A673 (cell line): ENCODE measurements around the gene SPSB1. TPM values are rescaled to one million over a fixed set of nuclear protein-coding genes. Genes with fewer than 3 reads are reported as not detected.

Experiments
- BruUV-seq: library from RNA; stranded (reverse); fragments of 400-500 nt; replicated peaks from 2 replicates; lab custom pipeline; 2021; lab: Mats Ljungman, UMichigan
- CTCF ChIA-PET: fragments of 300-600 bp; sonication (Branson Sonifier 250); formaldehyde crosslinking; loops from one replicate; lab custom pipeline; 2022; ENCODE audit warnings: antibody characterized with exemption; lab: Charles Lee
- POLR2A ChIA-PET: fragments of 300-600 bp; sonication (Branson Sonifier 250); formaldehyde crosslinking; loops from one replicate; lab custom pipeline; 2022; ENCODE audit warnings: antibody characterized with exemption; ENCODE audit not compliant: low non-redundant PET; lab: Charles Lee
- DNase-seq: peaks from one replicate; pipeline ENCODE4 v3.0.0-alpha.2; 2015; ENCODE audit warnings: low spot score
- H3K27ac ChIP-seq: fragments of 200-600 bp; sonication (generic); 2 replicates; pipeline ENCODE4 v1.5.1; 2016; ENCODE audit warnings: mixed run types, low read depth, mild to moderate bottlenecking, mixed read lengths, antibody characterized with exemption, low read length; ENCODE audit not compliant: poor library complexity, severe bottlenecking
- H3K27me3 ChIP-seq: fragments of 200-600 bp; sonication (generic); replicated peaks from 2 replicates; pipeline ENCODE4 v1.6.1; 2017; ENCODE audit warnings: mixed run types, low read depth, mild to moderate bottlenecking, mixed read lengths, antibody characterized with exemption, low read length; ENCODE audit not compliant: insufficient read depth, poor library complexity
- H3K36me3 ChIP-seq: fragments of 200-600 bp; sonication (generic); 2 replicates; pipeline ENCODE4 v1.6.1; 2016; ENCODE audit warnings: mixed run types, mild to moderate bottlenecking, mixed read lengths, antibody characterized with exemption, low read length; ENCODE audit not compliant: insufficient read depth, poor library complexity, severe bottlenecking
- H3K4me1 ChIP-seq: fragments of 200-600 bp; sonication (generic); 2 replicates; pipeline ENCODE4 v1.6.1; 2017; ENCODE audit warnings: mixed run types, mild to moderate bottlenecking, mixed read lengths, antibody characterized with exemption, low read length; ENCODE audit not compliant: insufficient read depth, poor library complexity, severe bottlenecking
- H3K4me3 ChIP-seq: fragments of 200-600 bp; sonication (generic); 2 replicates; pipeline ENCODE4 v1.5.1; 2016; ENCODE audit warnings: low read depth, mixed run types, mild to moderate bottlenecking, mixed read lengths, low read length; ENCODE audit not compliant: poor library complexity, severe bottlenecking
- H3K9me3 ChIP-seq: fragments of 200-600 bp; sonication (generic); 2 replicates; pipeline ENCODE4 v1.6.1; 2016; ENCODE audit warnings: mixed run types, low read depth, mild to moderate bottlenecking, mixed read lengths, antibody characterized with exemption, low read length; ENCODE audit not compliant: poor library complexity, severe bottlenecking
- EZH2 ChIP-seq: fragments of 200-600 bp; sonication (generic); IDR thresholded peaks from 2 replicates; pipeline ENCODE4 v1.6.1; 2017; ENCODE audit warnings: borderline replicate concordance, low read depth, mild to moderate bottlenecking, mixed read lengths, antibody characterized with exemption, low read length; ENCODE audit not compliant: poor library complexity, severe bottlenecking
- intact Hi-C: fragments of 100-400 bp; cut with micrococcal nuclease; formaldehyde crosslinking; loops from one replicate; pipeline ENCODE4 v1.10.0; 2022; ENCODE audit not compliant: unreplicated experiment
- total RNA-seq: library from RNA; stranded (reverse); gene quantifications from 2 replicates; pipeline ENCODE4 v1.2.3, GENCODE V29; 2021
- TF ChIP-seq, protein P1 (sequence below): fragments of 300-800, 200-600 bp; sonication (generic); conservative IDR thresholded peaks from 2 replicates; pipeline ENCODE4 v1.5.1; 2017; ENCODE audit warnings: low read depth, mild to moderate bottlenecking, antibody characterized with exemption, low read length, moderate library complexity, mixed read lengths

SPSB1 gene
- total RNA-seq, 1 experiment from 2014 or later: 11.8 TPM

GRCh38 chr1:9289090-9289534 lies 3.6 kb upstream of the SPSB1 start:
- DNase-seq: peak; percentile 78
- CTCF ChIA-PET: interaction anchor here (0.7 to 2.2 kb wide), 6 partner anchors 10 to 272 kb away, joined by 3 to 12 read pairs (median 5); no protein-coding TSS in a partner anchor
- BruUV-seq: no TSS peak
- TF ChIP-seq EZH2: no peak
- TF ChIP-seq, protein P1, sequence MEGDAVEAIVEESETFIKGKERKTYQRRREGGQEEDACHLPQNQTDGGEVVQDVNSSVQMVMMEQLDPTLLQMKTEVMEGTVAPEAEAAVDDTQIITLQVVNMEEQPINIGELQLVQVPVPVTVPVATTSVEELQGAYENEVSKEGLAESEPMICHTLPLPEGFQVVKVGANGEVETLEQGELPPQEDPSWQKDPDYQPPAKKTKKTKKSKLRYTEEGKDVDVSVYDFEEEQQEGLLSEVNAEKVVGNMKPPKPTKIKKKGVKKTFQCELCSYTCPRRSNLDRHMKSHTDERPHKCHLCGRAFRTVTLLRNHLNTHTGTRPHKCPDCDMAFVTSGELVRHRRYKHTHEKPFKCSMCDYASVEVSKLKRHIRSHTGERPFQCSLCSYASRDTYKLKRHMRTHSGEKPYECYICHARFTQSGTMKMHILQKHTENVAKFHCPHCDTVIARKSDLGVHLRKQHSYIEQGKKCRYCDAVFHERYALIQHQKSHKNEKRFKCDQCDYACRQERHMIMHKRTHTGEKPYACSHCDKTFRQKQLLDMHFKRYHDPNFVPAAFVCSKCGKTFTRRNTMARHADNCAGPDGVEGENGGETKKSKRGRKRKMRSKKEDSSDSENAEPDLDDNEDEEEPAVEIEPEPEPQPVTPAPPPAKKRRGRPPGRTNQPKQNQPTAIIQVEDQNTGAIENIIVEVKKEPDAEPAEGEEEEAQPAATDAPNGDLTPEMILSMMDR: peak; percentile 90
- Histone ChIP-seq H3K4me1 (peaks cover 11% of the 10 kb centered on the region), H3K27ac (no peak overlapping the region), H3K9me3 (peaks cover 15% of the 10 kb centered on the region), H3K4me3 (no peak overlapping the region), H3K27me3 (no peaks in the 10 kb centered on the region), H3K36me3 (no peaks in the 10 kb centered on the region)
- intact Hi-C loops: loop anchor here (1.0 kb wide), 1 partner anchor 202 kb away; no protein-coding TSS in a partner anchor
- POLR2A ChIA-PET: no interaction called here

DNA sequence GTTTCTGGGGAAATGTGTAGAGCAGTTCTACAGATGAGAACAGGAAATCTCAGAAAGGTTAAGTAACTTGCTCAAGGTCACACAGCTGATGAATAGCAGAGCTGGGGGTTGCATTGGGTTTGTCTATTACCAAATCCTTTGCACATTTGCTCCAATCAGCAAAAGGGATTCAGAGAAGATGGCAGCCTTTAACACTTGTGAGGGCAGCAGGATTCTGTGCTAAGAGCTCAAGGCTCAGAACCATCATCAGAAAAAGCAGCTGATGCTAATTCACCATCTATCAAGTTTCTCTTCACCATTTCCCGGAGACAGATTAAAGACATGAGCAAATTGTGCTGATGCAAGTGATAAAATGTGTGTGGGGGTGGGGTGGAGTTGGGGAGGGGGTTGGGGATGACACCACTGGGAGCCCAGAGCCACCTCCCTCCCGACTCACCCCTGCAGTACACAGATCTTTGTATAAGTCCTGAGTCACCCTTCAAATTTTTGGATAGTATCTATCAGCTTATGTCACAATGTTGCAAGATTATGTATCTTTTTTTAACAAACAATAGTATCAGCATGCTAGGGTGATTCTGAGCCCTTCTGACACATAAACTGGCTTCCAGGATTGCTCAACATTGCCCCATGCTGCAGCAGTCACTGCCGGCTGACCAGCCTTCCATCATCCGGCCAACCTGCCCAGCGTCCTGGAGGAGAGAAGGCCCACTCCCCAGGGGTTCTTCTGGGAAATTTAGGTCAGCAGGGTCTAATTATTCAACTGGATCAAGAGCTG lies 2.8 kb upstream of the SPSB1 start:
- H3K4me3 ChIP-seq: no peak overlapping the region
- peak; percentile 41 for DNase-seq
- peaks cover 19% of the 10 kb centered on the region for H3K4me1 ChIP-seq
- no peak overlapping the region for H3K27ac ChIP-seq
- no peaks in the 10 kb centered on the region for H3K36me3 ChIP-seq
- peaks cover 15% of the 10 kb centered on the region for H3K9me3 ChIP-seq
- H3K27me3 ChIP-seq: no peaks in the 10 kb centered on the region
- CTCF ChIA-PET: interaction anchor here (0.7 to 2.2 kb wide), 4 partner anchors 11 to 201 kb away, joined by 5 to 12 read pairs (median 6); no protein-coding TSS in a partner anchor
- POLR2A ChIA-PET: no interaction called here
- BruUV-seq: no TSS peak
- intact Hi-C loops: loop anchor here (1.0 to 5.0 kb wide), 2 partner anchors 167 to 201 kb away; no protein-coding TSS in a partner anchor
- TF ChIP-seq, protein P1: no peak
- no peak for TF ChIP-seq EZH2

DNA sequence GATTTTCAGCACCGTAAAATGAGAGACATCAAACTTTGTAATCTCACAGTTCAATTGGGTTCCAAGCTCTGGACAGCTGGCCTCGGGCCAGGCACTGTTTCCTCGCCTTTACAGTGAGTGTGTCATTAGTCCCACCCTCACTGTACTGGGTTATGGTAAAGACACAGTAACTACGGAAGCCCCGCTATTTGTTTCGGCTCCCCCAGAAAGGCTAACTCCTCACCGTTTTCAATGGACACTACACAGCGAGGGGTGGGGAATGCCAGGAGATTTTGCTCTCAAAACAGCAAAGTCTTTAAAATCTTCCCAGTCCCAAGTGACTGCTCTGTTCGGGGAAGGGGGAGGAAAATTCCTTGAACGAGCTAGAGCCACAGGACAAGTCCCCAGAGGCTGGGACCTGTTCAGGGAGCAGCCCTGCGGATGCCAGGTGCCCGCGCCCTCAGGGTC lies 757 bp upstream of the SPSB1 start:
- Histone ChIP-seq H3K9me3 (peaks cover 15% of the 10 kb centered on the region), H3K4me3 (peak overlapping the region; percentile 84), H3K4me1 (peaks cover 21% of the 10 kb centered on the region), H3K27ac (no peak overlapping the region), H3K27me3 (no peaks in the 10 kb centered on the region), H3K36me3 (no peaks in the 10 kb centered on the region)
- TF ChIP-seq, protein P1: no peak
- no peak for TF ChIP-seq EZH2
- intact Hi-C loops: loop anchor here (5.0 kb wide), 1 partner anchor 165 kb away; no protein-coding TSS in a partner anchor
- peak; percentile 42 for DNase-seq
- ChIA-PET CTCF (no interaction called here), POLR2A (interaction anchor here (0.6 kb wide), 1 partner anchor 348 kb away, joined by 3 read pairs; no protein-coding TSS in a partner anchor)
- BruUV-seq: no TSS peak
